HepG2 (cell line): ENCODE measurements around the gene STAT5A. TPM values are rescaled to one million over a fixed set of nuclear protein-coding genes. Genes with fewer than 3 reads are reported as not detected.

ENCODE experiments used
- ATAC-seq: fragments of 200-7000 bp; cut with Tn5 transposase; 3 replicates; pipeline ENCODE4 v1.9.1; 2020; ENCODE audit warnings: mild to moderate bottlenecking, moderate library complexity
- BruUV-seq: library from RNA; stranded (reverse); fragments of 400-500 nt; replicated peaks from 2 replicates; lab custom pipeline; 2021; lab: Mats Ljungman, UMichigan
- CTCF ChIA-PET: fragments of 300-600 bp; formaldehyde crosslinking; extraction: SDS; loops from one replicate; lab custom pipeline; 2021; ENCODE audit warnings: low total read pairs, inconsistent platforms, low intra/inter-chr PET ratio; lab: Yijun Ruan, JAX
- POLR2A ChIA-PET: fragments of 350-600 bp; sonication (Branson Sonifier 250); formaldehyde crosslinking; loops from one replicate; lab custom pipeline; 2020; ENCODE audit warnings: antibody characterized with exemption, inconsistent platforms; lab: Yijun Ruan, JAX
- DNase-seq: peaks from one replicate; pipeline ENCODE4 v3.0.0-alpha.2; 2015; ENCODE audit warnings: low spot score
- FAIRE-seq: peaks from 3 replicates; lab custom pipeline; 2011; peaks lifted over from hg19 to GRCh38; lab: Jason Lieb, UNC
- H2AFZ ChIP-seq: one replicate; pipeline ENCODE4 v1.6.1; 2011; ENCODE audit warnings: low read length, inconsistent platforms
- H3K27ac ChIP-seq: fragments of 300-600 bp; 3 replicates; pipeline ENCODE4 v1.8.0; 2011; ENCODE audit warnings: mixed run types, mild to moderate bottlenecking, mixed read lengths, low read length, inconsistent platforms; ENCODE audit not compliant: insufficient read depth; ENCODE audit errors: extremely low read length
- H3K27me3 ChIP-seq, 2 experiments: fragments of 200-600 bp in 1 of 2; 2 replicates in 1 of 2; 3 replicates in 1 of 2; pipeline versions ENCODE4 v1.6.0 to v1.8.0; 2011; ENCODE audit warnings: low read length in 2 of 2, mild to moderate bottlenecking in 2 of 2, moderate library complexity in 2 of 2, inconsistent platforms in 1 of 2; ENCODE audit not compliant: insufficient read depth in 2 of 2, control insufficient read depth in 1 of 2
- H3K36me3 ChIP-seq, 2 experiments: fragments of 200-600 bp in 1 of 2; replicated peaks in 1 of 2; 2 replicates in 1 of 2; 3 replicates in 1 of 2; pipeline versions ENCODE4 v1.5.1 to v1.8.0; 2011; ENCODE audit warnings: low read length in 2 of 2, inconsistent platforms in 1 of 2; ENCODE audit not compliant: insufficient read depth in 2 of 2, control insufficient read depth in 1 of 2
- H3K4me1 ChIP-seq: 2 replicates; pipeline ENCODE4 v1.5.1; 2012; ENCODE audit warnings: low read length, inconsistent platforms; ENCODE audit not compliant: insufficient read depth
- H3K4me2 ChIP-seq: 2 replicates; pipeline ENCODE4 v1.6.0; 2011; ENCODE audit warnings: low read depth, low read length, inconsistent platforms
- H3K4me3 ChIP-seq, 3 experiments: fragments of 200-600 bp in 1 of 3; sonication (generic), shearing (Covaris generic) in 1 of 3; replicated peaks in 1 of 3; 2 replicates each; pipeline ENCODE4 v1.5.1; 2011 to 2016; ENCODE audit warnings: low read length in 3 of 3, inconsistent platforms in 2 of 3, low read depth in 2 of 3, mild to moderate bottlenecking in 2 of 3, control low read depth in 1 of 3, mixed read lengths in 1 of 3; ENCODE audit not compliant: insufficient read depth in 1 of 3
- H3K79me2 ChIP-seq: one replicate; pipeline ENCODE4 v1.6.1; 2011; ENCODE audit warnings: low read length, inconsistent platforms; ENCODE audit not compliant: insufficient read depth
- H3K9ac ChIP-seq: 2 replicates; pipeline ENCODE4 v1.6.0; 2011; ENCODE audit warnings: mild to moderate bottlenecking, low read depth, low read length, inconsistent platforms; ENCODE audit not compliant: insufficient read depth
- H3K9me3 ChIP-seq: 2 replicates; pipeline ENCODE4 v1.5.1; 2012; ENCODE audit warnings: mild to moderate bottlenecking, low read length
- H4K20me1 ChIP-seq: 2 replicates; pipeline ENCODE4 v1.6.0; 2011; ENCODE audit warnings: inconsistent platforms, mild to moderate bottlenecking, low read length, moderate library complexity; ENCODE audit not compliant: insufficient read depth
- HNRNPLL ChIP-seq: fragments of 200-400 bp; formaldehyde crosslinking; IDR thresholded peaks from 2 replicates; pipeline ENCODE4 v1.6.1; 2017; ENCODE audit warnings: mild to moderate bottlenecking, low read depth, low read length; ENCODE audit not compliant: poor library complexity, severe bottlenecking
- IRF2 ChIP-seq: IDR thresholded peaks from 2 replicates; pipeline ENCODE4 v1.6.1; 2018; ENCODE audit warnings: missing genetic modification reagents, missing compliant biosample characterization
- ZNF101 ChIP-seq: sonication (generic); formaldehyde crosslinking; IDR thresholded peaks from 2 replicates; pipeline ENCODE4 v1.4.0; 2020; ENCODE audit warnings: mild to moderate bottlenecking, low read depth, missing genetic modification reagents, borderline replicate concordance
- ZNF607 ChIP-seq: sonication (generic); formaldehyde crosslinking; IDR thresholded peaks from 2 replicates; pipeline ENCODE4 v1.5.1; 2020; ENCODE audit warnings: missing genetic modification reagents, mild to moderate bottlenecking, borderline replicate concordance
- ZNF646 ChIP-seq: sonication (generic); formaldehyde crosslinking; IDR thresholded peaks from 2 replicates; pipeline ENCODE4 v1.9.0; 2021; ENCODE audit warnings: mild to moderate bottlenecking, missing genetic modification reagents
- ZUFSP ChIP-seq: sonication (generic); formaldehyde crosslinking; IDR thresholded peaks from 2 replicates; pipeline ENCODE4 v1.9.0; 2021; ENCODE audit warnings: missing genetic modification reagents, mild to moderate bottlenecking, borderline replicate concordance
- WGBS: methylation state at CpG from one replicate; pipeline ENCODE4 v1.1.6; 2017; ENCODE audit warnings: low lambda C conversion rate; 5-methylcytosine and 5-hydroxymethylcytosine counted together
- in situ Hi-C: cut with HindIII; loops from 2 replicates; pipeline ENCODE4 v1.10.0; 2017; ENCODE audit warnings: low pct_unique_long_range_greater_than_20kb; ENCODE audit not compliant: extremely low pct_ligation_motif_present
- intact Hi-C: fragments of 100-400 bp; cut with micrococcal nuclease; formaldehyde crosslinking; loops from one replicate; pipeline ENCODE4 v1.10.0; 2022; ENCODE audit not compliant: unreplicated experiment
- polyA plus RNA-seq, 8 experiments: library from polyadenylated mRNA; depleted of rRNA in 3 of 8; stranded (reverse) in 7 of 8; unstranded in 1 of 8; fragments of >200 nt; fragmentation: Illumina TruSeq in 4 of 8; extraction: Trizol in 4 of 8; gene quantifications; 2 replicates each; pipeline versions ENCODE4 v1.2.1 to v1.2.3, GENCODE V29; 2011 to 2016; ENCODE audit warnings: low read depth in 4 of 8, missing spikeins in 1 of 8, mixed read lengths in 1 of 8; ENCODE audit not compliant: insufficient read depth in 1 of 8
- total RNA-seq, 5 experiments: library from RNA; depleted of rRNA; stranded (reverse); fragments of >200 nt; fragmentation: Illumina TruSeq; extraction: Trizol; gene quantifications; 2 replicates each; pipeline ENCODE4 v1.2.3, GENCODE V29; 2016; ENCODE audit warnings: low read depth in 1 of 5
- TF ChIP-seq, protein P1 (sequence below): sonication (generic); formaldehyde crosslinking; IDR thresholded peaks from 2 replicates; pipeline ENCODE4 v1.4.0; 2020; ENCODE audit warnings: missing genetic modification reagents
- TF ChIP-seq, protein P2 (sequence below): sonication (generic); formaldehyde crosslinking; IDR thresholded peaks from 2 replicates; pipeline ENCODE4 v1.4.0; 2020; ENCODE audit warnings: missing genetic modification reagents, low read depth, mild to moderate bottlenecking, borderline replicate concordance

Gene STAT5A
- total and polyA plus RNA-seq, 2 of the 13 experiments (the other 11 are each of a cell fraction or from before 2014, with no cell fraction given): 1.4 to 4.1 TPM

GRCh38 chr17:42247734-42248133 is 40.6 kb upstream of the STAT5A start (continued):
- TF ChIP-seq ZUFSP (CRISPR knock-in tag) (no peak), ZNF101 (CRISPR knock-in tag) (no peak), IRF2 (CRISPR knock-in tag) (no peak), ZNF607 (no peak), HNRNPLL (no peak)
- TF ChIP-seq, protein P1, sequence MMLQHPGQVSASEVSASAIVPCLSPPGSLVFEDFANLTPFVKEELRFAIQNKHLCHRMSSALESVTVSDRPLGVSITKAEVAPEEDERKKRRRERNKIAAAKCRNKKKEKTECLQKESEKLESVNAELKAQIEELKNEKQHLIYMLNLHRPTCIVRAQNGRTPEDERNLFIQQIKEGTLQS: 0 out of 2 replicates have a peak, but pooled peaks have one; percentile 22
- TF ChIP-seq, protein P2, sequence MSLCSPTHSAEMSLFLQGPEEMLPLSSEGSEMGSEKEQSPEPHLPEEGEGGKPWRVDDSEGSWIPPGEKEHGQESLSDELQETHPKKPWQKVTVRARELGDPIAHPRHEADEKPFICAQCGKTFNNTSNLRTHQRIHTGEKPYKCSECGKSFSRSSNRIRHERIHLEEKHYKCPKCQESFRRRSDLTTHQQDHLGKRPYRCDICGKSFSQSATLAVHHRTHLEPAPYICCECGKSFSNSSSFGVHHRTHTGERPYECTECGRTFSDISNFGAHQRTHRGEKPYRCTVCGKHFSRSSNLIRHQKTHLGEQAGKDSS (CRISPR knock-in tag): no peak

GRCh38 chr17:42248351-42249179 is 39.7 kb upstream of the STAT5A start:
- peaks cover 60% of the 10 kb centered on the region for H3K4me1 ChIP-seq
- no peaks in the 10 kb centered on the region for H3K36me3 ChIP-seq
- no peaks in the 10 kb centered on the region for H3K9me3 ChIP-seq
- BruUV-seq: TSS peak; percentile 41
- peaks cover 22% of the 10 kb centered on the region for H3K79me2 ChIP-seq
- in situ Hi-C loops (no loop called here), intact Hi-C loops (loop anchor here (2.0 to 10.0 kb wide), 3 partner anchors 26 to 64 kb away; partner anchors contain the start of genes HCRT and KCNH4)
- peak; percentile 97 for ATAC-seq
- ChIA-PET POLR2A (interaction anchor here (0.8 to 3.6 kb wide), 22 partner anchors 12 to 282 kb away, joined by 3 to 22 read pairs (median 5); partner anchors contain the start of genes CAVIN1, CNP, DNAJC7 and GHDC), CTCF (no interaction called here)
- peak; percentile 94 for FAIRE-seq
- peak overlapping the region; percentile 57 for H3K27ac ChIP-seq
- no peaks in the 10 kb centered on the region for H3K27me3 ChIP-seq
- peak; percentile 93 for DNase-seq
- peak overlapping the region; percentile 66 for H3K9ac ChIP-seq
- H4K20me1 ChIP-seq: no peaks in the 10 kb centered on the region
- H3K4me2 ChIP-seq: peak overlapping the region; percentile 87
- H3K4me3 ChIP-seq: peak overlapping the region; percentile 38 to 55 (median 46)
- H2AFZ ChIP-seq: no peak overlapping the region
- 4% methylated on average over 13 of the region's 13 CpGs for WGBS
- TF ChIP-seq ZNF646: no peak
